GM18951 (cell line): ENCODE measurements around the gene SEMA6D.

Experiments used
- POLR2A ChIP-seq: IDR thresholded peaks from 4 replicates; pipeline ENCODE4 v1.6.1; 2011; ENCODE audit warnings: mild to moderate bottlenecking; ENCODE audit not compliant: insufficient read length, insufficient read depth; ENCODE audit errors: extremely low read depth
- in situ Hi-C: fragments of 300-500 bp; cut with MboI; formaldehyde crosslinking; loops from one replicate; pipeline ENCODE4 v1.12.0; 2022; ENCODE audit warnings: low sequenced_read_pairs, mixed read lengths, inconsistent platforms; ENCODE audit not compliant: unreplicated experiment

Gene SEMA6D

GRCh38 chr15:47742742-47743141 is 25.4 kb downstream of the SEMA6D start:
- no peak for TF ChIP-seq POLR2A
- in situ Hi-C loops = no loop called here

DNA sequence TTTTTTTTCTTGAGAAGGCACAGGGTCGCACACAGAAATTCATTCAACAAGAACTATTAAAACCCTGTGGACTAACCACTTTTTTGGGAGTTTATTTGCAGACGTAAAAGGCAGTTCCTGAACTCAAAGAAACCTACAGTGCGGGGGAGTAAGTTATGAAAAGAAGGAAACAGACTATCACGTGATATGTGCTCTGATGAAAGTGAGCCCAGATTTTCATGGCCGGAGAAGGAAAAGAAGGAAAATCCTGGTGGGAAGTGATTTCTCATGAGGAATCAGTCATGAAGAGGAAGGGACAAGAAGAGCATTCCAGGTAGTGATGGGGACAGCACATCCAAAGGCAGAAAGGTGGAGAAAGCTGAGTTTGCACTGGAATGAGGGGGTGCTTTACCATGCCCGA is 26.1 kb downstream of the SEMA6D start:
- TF ChIP-seq POLR2A = no peak
- in situ Hi-C loops = no loop called here

GRCh38 chr15:47743886-47744285 is 26.6 kb downstream of the SEMA6D start:
- TF ChIP-seq POLR2A = no peak
- in situ Hi-C loops = no loop called here

DNA sequence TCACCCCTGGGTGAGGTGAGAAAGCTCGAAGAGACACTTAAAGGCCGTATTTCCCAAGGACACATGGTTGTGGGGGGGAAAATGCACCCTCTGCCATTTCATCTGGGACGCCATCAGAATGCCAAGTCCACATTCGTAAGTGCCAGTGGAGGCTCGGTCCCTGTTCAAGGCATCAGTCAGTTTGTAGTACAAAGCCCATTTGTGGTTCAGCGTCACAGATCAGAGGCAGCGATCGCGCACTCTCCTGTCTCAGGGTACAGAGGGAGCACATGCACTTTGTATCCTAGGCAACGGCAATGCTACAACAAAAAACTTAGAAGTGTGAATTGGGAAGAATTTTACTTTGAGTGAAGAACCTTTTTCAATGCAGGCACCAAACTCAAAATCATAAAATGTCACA is 27.2 kb downstream of the SEMA6D start:
- in situ Hi-C loops = no loop called here
- TF ChIP-seq POLR2A = no peak

- in situ Hi-C loops = no loop called here
- TF ChIP-seq POLR2A = no peak
Measured at GRCh38 chr15:47744973-47745372, 27.7 kb downstream of the SEMA6D start.

DNA sequence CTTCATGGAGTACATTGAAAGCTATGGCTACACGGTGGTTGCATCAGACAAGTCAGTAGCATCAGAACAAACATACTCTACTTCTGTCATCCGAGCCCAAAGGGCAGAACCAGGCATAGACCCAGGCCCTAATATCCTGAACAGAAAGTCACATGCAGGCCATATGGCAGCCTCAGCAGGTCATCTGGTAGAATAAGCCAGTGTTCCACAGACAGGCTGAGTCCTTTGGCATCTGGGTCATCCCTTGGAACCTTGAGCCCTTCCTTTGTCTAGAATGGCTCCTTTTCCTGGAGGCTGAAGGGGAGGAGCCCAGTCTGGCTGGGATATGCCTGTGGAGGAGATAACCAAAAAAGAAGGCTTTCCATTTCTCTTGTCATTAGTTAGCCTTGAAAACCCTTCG is 29.2 kb downstream of the SEMA6D start:
- in situ Hi-C loops = no loop called here
- no peak for TF ChIP-seq POLR2A

GRCh38 chr15:47750030-47750739 is 32.9 kb downstream of the SEMA6D start:
- in situ Hi-C loops = no loop called here
- TF ChIP-seq POLR2A = no peak

DNA sequence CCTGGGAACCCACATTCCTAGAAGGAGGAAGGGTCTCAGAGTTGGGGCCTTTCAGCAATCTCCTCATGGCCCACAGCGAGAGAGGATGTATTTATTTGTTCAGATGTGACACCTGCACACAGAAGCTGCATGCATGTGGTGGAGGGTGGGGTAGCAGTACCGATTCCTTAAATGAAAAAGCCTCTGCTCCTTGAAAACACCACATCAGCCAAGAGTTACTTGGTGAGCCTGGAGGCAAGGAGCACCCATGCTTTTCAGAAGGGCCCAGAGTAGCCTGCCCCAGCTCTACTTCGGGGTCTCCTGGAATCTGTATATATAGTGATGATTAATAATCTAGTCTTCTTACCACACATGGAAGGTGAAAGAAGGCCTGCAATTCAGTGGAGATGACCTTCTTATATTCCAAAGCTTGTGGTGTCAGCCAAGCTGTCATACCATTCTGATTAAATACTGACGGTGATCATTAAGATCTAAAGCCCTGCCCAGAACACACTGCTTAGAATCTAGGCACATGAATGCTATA is 33.5 kb downstream of the SEMA6D start:
- in situ Hi-C loops = no loop called here
- TF ChIP-seq POLR2A = no peak

DNA sequence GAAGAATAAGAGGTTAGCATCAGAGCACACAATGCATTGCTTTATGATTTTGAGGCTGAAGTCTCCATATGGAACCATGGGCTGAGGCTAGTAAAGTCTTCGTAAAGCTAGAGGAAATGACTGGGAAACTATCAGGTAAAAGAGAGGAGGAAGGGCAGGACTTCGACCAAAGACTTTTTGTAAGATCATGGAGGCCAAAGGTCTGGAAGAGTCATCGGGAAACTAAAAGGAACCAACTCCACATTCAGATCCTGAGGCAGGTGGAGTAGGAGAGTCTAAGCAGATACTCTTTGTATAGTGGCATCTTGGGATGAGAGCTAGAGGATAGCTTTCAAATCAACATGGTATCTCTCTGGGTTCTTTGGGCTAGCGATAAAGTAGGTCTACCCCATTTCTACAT is 36.3 kb downstream of the SEMA6D start:
- in situ Hi-C loops = no loop called here
- no peak for TF ChIP-seq POLR2A

DNA sequence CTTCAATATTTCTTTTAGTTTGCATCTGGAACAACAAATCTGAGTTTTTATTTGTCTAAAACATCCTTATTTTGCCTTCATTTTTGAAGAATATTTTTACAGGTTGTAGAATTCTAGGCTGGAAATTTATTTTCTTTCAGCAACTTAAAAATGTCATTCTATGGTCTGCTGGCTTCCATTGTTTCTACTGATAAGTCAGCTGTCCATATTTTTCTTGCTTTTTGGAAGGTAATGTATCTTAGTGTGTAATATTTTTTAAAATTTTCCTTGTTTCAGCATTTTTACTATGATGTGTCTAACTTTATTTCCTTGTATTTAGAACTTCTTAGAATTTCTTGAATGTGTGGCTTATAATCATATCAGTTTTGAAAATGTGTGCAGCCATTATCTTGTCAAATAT is 37.0 kb downstream of the SEMA6D start:
- no peak for TF ChIP-seq POLR2A
- in situ Hi-C loops = no loop called here

DNA sequence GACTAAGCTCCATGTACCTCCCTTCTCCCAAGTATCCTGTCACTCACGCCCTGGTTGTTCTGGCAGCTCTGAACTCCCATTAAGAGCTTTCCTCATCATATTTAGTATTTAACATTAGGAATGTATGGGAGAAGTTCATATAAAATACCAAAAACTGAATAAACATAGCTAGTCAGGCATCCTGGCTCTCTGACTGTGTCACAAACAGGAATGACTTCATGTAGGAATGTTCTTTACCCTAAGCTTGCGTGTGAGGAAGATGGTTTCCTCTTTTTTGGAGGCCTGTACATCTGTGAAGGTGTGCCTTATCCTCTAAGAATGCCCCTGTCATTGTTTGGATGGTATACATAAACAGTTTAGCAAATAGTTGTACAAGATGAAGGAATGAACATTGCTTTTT is 38.6 kb downstream of the SEMA6D start:
- in situ Hi-C loops = no loop called here
- no peak for TF ChIP-seq POLR2A

DNA sequence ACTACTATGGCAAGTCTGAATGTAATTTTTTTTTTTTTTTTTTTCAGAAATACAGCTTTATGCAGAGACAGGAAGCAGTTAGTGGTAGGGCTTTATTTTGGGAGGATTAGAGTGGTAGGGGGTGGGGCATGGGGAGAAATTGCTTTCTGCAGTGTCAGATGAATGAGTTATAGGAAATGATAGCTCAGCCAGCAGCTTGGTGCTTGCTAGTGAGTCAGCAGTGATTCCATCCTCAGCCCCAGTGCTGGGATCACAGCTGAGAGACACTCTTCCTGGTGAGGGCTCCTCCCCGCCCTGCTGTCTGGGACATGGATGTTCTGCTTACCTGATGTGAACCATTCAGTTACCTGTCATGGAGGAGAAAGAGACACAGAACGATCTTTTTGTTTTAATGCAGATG is 39.6 kb downstream of the SEMA6D start:
- TF ChIP-seq POLR2A = no peak
- in situ Hi-C loops = no loop called here

- TF ChIP-seq POLR2A = no peak
- in situ Hi-C loops = no loop called here
Measured at GRCh38 chr15:47757331-47757730, 40.0 kb downstream of the SEMA6D start.

DNA sequence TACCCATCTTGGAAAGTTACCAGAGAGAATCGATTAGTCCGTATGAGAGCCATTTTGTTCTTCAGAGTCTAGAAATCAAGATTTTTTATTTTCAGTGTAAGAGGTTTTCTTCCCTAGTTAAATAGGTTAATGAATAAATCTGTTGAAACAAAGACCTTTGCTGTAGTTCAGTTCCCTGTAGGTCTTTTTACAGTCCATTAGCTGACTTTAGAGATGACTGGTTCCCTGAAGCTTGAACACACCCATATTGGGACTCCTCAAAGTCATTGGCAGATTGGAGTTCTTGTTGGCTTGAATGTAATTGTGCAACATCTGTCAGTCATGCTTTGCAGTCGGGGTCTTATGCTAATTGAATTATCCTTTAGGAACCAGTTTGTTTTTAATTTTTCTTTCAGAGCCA is 45.3 kb downstream of the SEMA6D start:
- TF ChIP-seq POLR2A = no peak
- in situ Hi-C loops = no loop called here

- in situ Hi-C loops = no loop called here
- no peak for TF ChIP-seq POLR2A
Measured at GRCh38 chr15:47764666-47765065, 47.4 kb downstream of the SEMA6D start.

GRCh38 chr15:47766406-47766805 is 49.1 kb downstream of the SEMA6D start:
- no peak for TF ChIP-seq POLR2A
- in situ Hi-C loops = no loop called here
